Measurements from ENCODE around the gene SERBP1.
A peak's percentile ranks its signal among the peaks of the same experiment; 100 is the strongest.
"Not testable (repeated sequence)": the region's sequence is repeated elsewhere in the genome, so short reads cannot be mapped to it uniquely, and the experiment has no call there.

SERBP1 gene

DNA sequence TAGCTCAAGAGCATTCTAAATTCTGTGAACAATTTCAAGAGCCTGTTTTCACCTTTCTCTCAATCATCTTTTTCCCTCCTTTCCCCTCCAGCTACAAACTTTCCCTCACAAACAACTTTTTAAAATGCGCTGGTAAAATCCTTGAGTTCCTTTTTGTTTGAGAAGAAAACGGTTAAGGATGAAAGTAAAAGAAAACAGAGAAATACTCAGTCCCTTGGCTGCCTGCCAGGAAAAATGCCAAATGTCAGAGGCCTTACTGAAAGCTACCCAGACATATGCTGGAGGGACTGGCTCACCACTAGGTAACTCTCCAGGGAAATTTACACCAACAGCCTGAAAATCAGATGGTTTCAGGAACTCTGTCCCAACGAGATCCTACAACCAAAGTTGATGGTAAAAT, 11.0 kb upstream of the SERBP1 start:
- FAIRE-seq (no peak), DNase-seq (ENCODE audit: insufficient read length, low spot score) (no peak)

DNA sequence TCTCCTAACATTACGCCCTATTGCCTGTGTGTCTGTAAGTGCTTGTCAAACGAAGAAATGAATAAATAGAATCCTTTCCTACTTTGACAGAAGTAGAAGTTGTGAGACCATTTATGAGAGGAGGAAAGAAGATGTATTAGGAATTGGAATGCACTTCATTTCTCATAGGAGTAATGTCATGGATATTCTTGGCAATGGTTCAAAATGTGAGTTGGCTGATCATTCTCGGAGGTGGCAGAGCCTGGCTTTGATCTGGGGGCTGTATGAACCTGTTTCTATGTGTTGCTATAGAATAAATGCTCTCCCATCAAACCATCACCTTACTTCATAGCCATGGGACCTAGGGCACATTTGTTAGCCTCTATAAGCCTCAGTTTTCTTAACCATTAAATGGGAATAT, 10.1 kb upstream of the SERBP1 start:
- no peak for FAIRE-seq

DNA sequence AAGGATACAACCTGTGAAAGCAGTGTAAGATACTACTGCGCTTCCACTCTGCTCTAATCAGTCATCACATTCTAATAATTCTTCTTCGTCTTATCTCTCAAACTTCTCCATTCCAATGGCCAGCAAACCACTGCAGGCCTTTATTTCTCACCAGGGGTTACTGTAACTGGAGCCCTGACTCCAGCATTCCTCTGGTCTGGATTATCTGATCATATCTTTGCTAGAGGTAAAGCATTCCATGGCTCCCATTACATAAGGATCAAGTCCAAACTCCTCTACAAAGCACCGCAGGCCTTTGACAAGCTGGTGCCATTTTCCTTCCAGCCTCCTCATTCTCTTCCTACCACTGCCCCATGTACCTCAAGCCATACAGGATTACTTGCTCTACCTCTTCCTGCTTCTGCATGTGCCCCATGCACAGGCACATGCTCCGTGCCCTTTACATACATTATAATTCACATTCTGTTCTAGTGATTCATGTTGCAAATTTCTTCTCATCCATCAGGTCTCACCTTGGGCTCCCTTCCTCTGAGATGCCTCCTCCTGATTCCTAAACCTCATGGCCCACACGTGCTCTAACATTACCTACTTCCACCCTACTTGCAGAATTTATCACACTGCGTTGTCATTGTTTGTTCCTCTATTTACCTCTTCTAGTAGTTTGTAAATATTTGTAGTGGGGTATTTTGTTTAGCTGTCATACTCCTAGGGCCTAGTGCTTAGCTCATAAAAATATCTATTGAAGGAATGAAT, 9.3 kb upstream of the SERBP1 start:
- FAIRE-seq (no peak), DNase-seq (ENCODE audit: insufficient read length, low spot score) (no peak)

More for the DNA sequence above, 10.1 kb upstream of the SERBP1 start:
- no peak for DNase-seq (ENCODE audit: insufficient read length, low spot score)

DNA sequence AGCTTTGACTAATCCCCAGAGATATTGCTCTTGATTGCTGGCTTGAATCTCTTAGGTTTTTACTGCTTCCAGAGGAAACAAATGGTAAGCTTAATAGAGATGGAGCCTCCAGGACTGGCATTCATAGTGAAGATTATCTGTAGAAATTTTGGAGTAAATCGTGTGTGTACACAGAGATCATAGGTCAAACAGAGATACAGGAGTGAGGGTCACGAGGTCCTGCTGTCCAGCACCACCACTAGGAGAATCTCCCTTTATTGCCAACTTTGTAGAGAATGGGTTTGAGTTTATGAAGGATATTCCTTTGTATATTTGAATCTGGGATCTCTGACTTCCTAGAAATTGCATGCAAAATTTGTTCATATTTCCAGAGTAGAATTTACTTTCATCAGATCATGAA, 7.8 kb upstream of the SERBP1 start:
- DNase-seq (ENCODE audit: insufficient read length, low spot score), result no peak
- no peak for FAIRE-seq

DNA sequence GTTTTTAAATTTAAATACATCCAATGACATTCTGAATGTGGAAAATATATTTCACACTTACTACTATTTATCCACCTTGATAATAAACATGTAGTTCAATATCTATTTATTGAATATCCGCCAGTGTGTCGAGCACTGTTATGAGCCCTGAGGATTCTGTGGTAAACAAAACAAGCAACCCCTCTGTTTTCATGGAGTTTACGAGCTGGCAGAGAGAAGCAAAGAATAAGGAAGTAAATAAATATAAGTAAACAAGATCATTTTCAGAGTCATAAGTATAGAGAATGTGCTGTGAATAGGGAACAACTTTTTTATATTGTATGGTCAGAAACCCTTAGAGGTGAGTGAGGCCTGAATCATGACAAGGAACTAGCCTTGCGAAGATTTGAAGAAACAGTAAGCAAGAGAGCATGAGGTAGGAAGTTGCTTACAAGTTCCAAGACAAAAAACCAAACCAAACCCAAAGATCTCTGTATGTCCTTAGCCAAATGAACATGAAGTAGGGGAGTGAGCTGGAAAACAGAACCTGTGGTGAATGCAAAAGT, 6.4 kb upstream of the SERBP1 start:
- FAIRE-seq, result no peak
- no peak for DNase-seq (ENCODE audit: insufficient read length, low spot score)

DNA sequence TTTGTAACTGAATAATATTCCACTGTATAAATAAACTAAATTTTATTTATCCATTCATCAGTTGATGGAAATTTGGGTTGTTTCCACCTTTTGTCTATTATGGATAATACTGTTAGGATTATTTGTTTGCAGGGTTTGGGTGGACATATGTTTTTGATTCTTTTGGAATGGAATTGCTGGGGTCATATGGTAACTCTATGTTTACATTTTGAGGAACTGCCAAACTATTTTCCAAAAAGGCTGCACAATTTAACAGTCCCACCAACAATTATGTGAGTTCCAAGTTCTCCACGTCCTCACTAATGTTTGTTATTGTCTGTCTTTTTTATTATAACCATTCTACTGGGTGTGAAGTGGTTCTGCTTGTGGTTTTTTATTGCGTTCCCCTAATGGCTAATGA, 4.3 kb upstream of the SERBP1 start:
- DNase-seq (ENCODE audit: insufficient read length, low spot score) (no peak), FAIRE-seq (no peak)

DNA sequence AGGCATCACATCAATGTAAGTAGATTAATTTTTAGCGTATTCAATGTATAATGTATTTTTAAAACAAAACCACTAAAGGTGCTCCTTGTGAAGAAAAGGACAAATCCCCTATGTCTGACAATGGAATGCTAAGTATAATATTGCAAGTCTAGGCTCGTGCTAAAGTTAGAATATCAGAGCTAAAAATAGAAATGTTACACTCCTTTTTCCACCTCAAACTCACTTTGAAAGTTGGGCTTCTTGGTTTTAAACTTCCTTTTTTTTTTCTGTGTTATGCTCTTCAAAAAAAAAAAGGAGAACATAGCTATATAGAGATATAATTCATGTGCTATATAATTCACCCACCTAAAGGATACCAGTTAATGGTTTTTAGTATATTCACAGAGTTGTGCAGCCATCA, 3.6 kb upstream of the SERBP1 start:
- FAIRE-seq, result no peak

DNA sequence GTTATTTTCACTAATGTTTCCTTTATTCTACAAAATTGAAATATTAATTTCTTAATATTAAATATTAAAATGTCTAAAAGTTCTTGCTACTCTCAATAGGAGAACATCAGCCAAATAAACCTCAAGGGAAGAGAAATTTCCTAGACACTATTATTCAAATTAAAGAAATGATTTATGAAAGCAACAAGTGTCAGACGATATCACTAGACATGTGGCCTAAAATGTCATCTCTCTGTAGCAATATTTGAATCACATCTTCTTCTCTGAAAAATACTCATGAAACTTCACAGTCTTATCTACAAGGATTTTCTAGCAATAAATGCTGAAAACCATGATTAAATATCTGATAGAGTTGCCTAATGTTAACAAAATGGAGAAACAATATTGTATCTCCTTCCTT, 2.5 kb upstream of the SERBP1 start:
- no peak for DNase-seq (ENCODE audit: insufficient read length, low spot score)
- no peak for FAIRE-seq

More for the DNA sequence above, 3.6 kb upstream of the SERBP1 start:
- DNase-seq (ENCODE audit: insufficient read length, low spot score), result no peak

DNA sequence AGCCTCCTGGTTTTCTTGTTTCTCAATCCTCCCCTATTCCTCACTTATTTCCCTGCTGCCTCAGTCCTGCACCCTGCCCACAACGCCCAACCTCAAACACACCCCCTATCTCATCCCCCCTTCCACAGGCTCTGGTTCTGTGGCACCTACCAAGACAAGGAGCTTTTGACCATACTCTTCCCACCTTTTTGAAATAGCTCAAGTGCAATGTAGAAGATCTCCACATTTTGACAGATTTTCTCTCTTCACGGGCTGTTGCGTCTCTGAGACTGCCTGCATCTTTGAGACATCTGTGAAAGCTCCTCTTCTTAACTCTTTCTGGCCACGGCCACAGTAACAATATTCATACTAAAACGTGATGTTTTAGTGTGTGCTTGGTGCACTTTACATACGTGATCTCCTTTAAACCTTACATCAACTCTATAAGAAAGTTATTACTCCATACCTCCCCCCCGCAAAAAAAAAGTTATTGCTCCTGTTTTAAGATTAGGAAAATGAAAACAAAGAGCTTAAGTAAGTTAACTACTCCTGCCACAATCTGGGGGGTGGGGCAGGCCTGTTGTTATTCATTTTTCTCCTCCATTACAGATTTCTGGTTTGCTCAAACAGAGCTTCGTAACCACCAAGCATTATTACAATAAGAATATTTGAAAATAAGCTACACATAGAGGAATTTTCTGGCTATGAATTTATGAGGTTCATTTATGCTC, 1.8 kb upstream of the SERBP1 start:
- no peak for DNase-seq (ENCODE audit: insufficient read length, low spot score)
- peak; percentile 52 for FAIRE-seq

DNA sequence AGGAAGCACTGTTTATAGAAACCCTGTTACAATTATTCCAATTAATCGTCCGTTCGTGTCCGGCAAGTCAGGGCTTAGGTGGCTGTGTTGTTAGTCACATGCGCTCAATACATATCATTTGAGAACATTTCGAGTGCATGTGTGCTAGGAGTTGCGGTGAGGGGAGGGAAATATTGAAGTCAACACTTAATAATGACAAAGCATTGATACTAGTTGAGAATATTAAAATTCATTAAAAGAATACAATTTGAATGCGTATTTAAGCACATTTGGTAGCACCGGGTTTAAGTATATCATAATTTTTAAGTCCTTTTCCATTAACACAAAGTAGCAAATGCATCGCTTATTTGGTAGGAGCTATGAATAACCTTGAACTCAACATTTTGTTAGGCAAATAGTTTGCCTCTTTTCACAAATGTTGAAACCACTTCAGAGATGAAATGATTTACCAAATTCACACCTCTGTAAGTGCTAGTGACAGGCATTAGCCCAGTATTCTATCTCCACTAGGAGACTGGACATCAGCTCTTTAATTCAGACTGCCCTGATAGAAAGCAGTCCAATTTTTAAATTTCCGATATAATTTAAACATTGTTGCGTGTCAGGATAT, 1.1 kb upstream of the SERBP1 start:
- DNase-seq (ENCODE audit: insufficient read length, low spot score), result no peak
- FAIRE-seq, result no peak

DNA sequence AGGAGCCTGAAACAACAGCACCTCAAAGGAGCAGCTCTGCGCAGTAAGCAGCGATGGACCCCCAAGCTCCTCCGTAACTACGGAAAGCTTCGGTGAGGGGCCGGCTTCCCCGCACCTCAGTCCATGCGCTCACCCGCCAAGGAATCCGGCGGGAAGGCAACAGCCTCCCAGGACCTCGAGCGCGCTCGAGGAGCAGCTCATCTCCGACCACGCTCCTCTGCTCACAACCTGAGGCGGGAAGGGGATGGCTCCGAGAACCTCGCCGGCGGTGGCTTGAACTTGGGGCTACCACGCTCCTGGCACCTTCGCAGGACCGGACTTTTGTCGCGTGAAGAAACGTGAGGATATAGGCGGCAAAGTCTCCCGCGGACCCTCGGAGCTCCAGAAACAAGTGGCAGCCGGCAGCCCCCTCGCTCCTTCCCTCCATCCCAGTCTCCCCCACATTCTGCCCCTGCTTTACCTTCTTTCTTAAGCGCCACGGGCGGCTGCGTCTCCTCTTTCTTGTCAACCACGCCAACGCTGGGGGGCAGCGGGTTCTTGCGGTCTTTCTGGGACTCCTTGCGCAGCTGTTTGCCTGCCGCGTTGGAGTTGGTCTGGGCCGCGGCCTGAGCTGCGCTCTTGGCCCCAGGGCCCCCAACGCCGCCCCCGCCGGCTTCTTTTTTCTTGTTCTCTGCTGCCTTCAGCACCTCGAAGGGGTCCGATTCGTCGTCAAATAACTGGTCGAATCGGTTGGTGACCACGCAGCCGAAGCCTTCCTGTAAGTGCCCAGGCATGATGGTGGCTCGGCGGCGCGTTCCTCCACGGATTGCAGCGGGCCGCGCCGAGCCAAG, 459 bp downstream of the SERBP1 start:
- DNase-seq (ENCODE audit: insufficient read length, low spot score) (no peak), FAIRE-seq (peak; percentile 33)

DNA sequence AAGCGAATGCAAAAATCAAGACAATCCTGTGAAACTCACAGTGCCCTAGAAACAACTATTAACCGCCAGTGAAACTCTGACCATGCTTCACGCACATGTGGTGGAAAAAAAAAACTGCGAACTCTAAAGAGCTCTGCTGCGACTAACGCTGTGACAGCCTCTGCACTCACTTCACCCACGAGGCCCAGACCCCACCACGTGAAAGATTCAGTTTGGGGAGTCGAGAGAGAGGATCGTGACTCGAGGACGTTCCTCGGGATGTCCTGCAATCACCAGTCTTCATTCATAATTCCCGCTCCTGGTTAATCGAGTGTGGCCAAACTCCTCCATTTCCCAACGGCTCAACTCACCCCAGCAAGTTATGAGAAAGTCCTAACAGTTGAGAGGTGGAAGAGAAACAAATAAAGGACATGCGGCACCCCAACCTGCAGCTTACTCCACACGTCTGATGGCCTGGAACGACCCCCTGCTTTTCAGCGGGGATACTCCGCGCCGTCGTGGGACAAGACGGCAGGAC, 1.1 kb downstream of the SERBP1 start:
- no peak for DNase-seq (ENCODE audit: insufficient read length, low spot score)

DNA sequence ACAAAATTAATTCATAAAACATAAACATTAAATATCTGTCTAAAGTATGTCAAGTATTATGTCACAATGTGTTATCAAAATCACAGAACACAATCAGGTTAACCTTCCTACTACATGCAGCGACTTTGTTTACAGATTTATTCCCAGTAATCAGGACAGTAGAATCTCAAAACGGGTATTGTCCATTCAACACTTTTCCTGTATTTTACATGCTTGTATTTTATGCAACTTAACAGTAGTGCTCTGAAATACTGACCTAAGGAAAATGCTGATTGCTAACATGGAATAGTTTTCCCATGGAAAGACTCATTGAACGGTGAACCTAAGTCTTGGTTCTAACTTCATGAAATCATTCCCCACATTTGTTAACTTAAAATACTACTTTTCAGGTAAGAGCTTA, 2.3 kb downstream of the SERBP1 start:
- FAIRE-seq (no peak), DNase-seq (ENCODE audit: insufficient read length, low spot score) (no peak)

More for the DNA sequence above, 1.1 kb downstream of the SERBP1 start:
- FAIRE-seq, result peak; percentile 63

DNA sequence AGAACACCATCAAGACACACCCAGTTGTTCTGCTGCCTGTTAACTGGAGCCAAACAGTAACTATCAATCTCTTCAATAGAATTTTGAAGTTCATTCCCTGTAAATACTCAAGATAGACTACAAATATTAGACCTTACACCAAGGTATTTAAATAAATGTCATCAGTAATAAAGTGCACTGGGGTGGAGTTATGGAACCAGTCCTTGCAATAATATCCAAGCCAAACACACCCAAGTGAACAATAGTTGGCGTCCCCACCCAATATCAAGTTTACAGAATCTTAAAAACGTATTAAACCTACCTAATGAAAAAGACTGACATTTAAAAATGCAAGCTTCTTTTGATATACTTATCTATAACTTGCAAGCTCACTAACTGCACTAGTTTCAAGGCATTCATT, 2.7 kb downstream of the SERBP1 start:
- DNase-seq (ENCODE audit: insufficient read length, low spot score) (no peak), FAIRE-seq (no peak)

DNA sequence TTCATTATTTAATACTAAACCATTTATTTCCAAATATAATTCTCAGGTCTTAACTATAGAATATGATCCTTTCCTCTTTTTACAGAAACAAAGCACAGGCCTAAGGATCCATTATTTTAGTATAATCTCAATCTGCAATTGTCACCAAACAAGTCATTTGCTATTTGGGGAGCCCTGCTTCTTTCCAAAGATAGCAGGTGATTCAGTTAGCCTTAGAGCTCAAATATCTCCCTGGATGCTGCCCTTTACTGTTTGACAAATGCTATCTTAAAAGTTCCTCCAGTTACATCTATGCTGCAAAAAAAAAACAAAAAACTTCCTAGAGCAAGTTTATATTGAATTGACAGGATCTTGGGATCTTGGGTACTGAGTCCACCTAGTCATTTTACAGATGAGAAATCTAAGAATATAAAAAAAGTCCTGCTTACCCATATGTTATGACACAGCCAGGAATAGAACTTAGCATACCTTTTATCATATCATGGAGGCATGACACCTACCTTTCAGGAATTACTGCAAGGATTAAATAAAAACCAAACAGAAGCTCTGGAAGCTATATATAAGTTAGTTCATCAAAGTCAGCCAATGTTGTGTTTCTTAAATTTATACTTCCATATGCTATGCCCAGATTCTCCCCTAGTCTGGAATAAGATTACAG, 9.2 kb downstream of the SERBP1 start:
- no peak for DNase-seq (ENCODE audit: insufficient read length, low spot score)
- no peak for FAIRE-seq

DNA sequence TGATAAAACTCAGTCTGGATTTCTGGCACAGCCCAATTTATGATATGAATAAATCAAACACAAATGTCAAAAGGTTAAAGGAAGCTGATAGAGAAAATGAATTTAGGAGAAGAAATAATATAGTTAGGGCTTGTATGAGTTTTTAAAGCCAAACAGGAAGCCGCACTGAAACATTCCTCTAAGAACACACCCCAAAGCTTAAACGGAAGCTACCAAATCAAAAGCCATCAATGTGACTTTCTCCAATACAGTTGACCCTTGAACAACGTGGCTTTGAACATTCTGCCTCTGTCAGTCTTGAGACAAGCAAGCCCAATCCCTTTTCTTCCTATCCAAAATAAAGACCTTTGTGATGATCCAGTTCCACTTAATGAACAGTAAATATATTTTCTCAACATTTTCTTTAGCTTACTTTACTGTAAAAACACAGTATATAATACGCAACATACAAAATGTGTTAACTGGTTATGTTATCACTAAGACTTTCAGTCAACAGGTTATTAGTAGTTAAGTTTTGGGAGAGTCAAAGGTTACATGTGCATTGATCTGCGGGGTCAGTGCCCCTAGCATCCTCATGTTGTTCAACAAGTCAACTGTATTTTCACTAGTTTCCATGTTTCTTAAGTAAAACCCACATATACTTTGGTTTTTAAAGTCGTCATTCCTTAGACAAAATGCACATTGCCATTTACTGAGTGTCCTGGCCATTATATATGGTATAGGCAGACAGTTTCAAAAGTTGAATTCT, 11.2 kb downstream of the SERBP1 start:
- DNase-seq (ENCODE audit: insufficient read length, low spot score), result no peak
- no peak for FAIRE-seq

DNA sequence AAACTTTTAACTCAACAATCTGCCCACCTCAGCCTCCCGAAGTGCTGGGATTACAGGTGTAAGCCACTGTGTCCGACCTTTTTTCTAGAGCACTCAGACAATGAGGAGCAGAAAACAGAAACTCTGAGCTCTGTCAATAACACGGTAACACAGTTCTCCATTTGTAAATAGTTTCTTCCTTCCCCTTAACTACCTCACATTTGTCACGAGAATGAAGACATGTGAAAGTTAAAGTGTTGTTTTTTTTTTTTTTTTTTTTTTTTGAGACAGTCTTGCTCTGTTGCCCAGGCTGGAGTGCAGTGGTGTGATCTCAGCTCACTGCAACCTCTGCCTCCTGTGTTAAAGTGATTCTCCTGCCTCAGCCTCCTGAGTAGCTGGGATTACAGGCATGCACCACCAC, 12.5 kb downstream of the SERBP1 start:
- not testable (repeated sequence) for DNase-seq (ENCODE audit: insufficient read length, low spot score); FAIRE-seq

DNA sequence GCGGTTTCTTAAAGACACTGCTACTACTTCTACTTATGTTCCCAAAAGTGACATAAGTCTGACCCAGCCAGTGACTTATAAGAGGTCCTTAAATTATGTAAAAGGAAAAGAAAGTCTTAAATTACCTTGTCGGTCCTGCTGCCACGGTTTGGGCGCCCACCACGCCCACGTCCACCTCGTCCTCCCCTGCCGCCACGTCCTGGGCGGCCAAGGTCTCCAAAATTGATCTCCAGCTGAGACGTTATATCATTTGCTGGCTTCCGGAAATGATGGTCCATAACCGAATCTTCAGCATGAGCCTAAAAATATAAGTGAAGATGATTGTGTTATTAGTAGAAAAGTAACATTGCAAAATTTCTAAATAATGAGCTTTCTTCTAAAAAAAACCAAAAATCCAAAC, 15.2 kb downstream of the SERBP1 start:
- FAIRE-seq, result no peak
- no peak for DNase-seq (ENCODE audit: insufficient read length, low spot score)

DNA sequence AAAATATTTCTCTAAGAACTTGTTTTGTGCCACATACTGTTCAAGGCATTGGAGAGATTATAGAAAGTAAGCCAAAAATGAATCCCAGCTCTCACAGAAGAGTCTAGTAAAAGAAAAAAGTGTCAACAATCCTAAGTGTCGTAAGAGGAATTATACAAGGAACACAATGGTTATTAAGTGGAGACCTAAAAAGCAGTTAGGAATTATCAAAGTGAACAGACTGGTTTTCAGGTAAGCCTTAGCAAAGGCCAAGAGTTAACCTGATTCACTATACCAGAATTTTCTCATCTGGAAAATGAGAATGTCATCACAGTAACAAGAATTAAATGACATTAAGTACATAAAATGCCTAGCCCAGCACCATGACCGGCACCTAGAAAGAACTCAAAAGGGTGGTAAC, 15.6 kb downstream of the SERBP1 start:
- no peak for FAIRE-seq
- DNase-seq (ENCODE audit: insufficient read length, low spot score), result no peak
